Activated B cell treated with CpG ODN at 0.5 μM for 24 hours (primary cell): ENCODE data around the gene SNX10. TPM values are rescaled to one million over a fixed set of nuclear protein-coding genes. Genes with fewer than 3 reads are reported as not detected.

ENCODE experiments used
- ATAC-seq: fragments of 200-7000 bp; cut with Tn5 transposase; one replicate; pipeline ENCODE4 v1.10.0; 2021; ENCODE audit warnings: low read depth, mild to moderate bottlenecking, moderate library complexity
- CTCF ChIA-PET: fragments of 350-600 bp; sonication (Branson Sonifier 250); formaldehyde crosslinking; loops from one replicate; lab custom pipeline; 2021; ENCODE audit warnings: antibody characterized with exemption; lab: Charles Lee
- POLR2A ChIA-PET: fragments of 350-600 bp; sonication (Branson Sonifier 250); formaldehyde crosslinking; loops from one replicate; lab custom pipeline; 2021; ENCODE audit warnings: antibody characterized with exemption; lab: Charles Lee
- DNase-seq: peaks from one replicate; pipeline ENCODE4 v3.0.0; 2022
- H3K27ac Mint-ChIP-seq: one replicate; pipeline ENCODE4 v1.8.0; 2020; ENCODE audit warnings: mixed read lengths
- H3K27me3 Mint-ChIP-seq: one replicate; pipeline ENCODE4 v1.8.0; 2021; ENCODE audit warnings: mixed read lengths
- H3K36me3 Mint-ChIP-seq: one replicate; pipeline ENCODE4 v1.8.0; 2021; ENCODE audit warnings: low read depth, mixed read lengths
- H3K4me1 Mint-ChIP-seq: one replicate; pipeline ENCODE4 v1.8.0; 2021; ENCODE audit warnings: mixed read lengths
- H3K4me3 Mint-ChIP-seq: one replicate; pipeline ENCODE4 v1.8.0; 2020; ENCODE audit warnings: mild to moderate bottlenecking, mixed read lengths
- H3K9me3 Mint-ChIP-seq: one replicate; pipeline ENCODE4 v1.8.0; 2020; ENCODE audit warnings: mixed read lengths
- intact Hi-C: fragments of 100-400 bp; cut with micrococcal nuclease; formaldehyde crosslinking; loops from one replicate; pipeline ENCODE4 v1.15.1; 2024
- total RNA-seq: library from RNA; stranded (reverse); gene quantifications from 2 replicates; pipeline ENCODE4 v1.2.3, GENCODE V29; 2022
- TF ChIP-seq, protein P1 (sequence below): fragments of 200-600 bp; IDR thresholded peaks from one replicate; pipeline ENCODE4 v1.8.0; 2022; ENCODE audit warnings: antibody characterized with exemption, mild to moderate bottlenecking

SNX10 gene
- total RNA-seq, 1 donor from 2014 or later: 32.3 TPM

DNA sequence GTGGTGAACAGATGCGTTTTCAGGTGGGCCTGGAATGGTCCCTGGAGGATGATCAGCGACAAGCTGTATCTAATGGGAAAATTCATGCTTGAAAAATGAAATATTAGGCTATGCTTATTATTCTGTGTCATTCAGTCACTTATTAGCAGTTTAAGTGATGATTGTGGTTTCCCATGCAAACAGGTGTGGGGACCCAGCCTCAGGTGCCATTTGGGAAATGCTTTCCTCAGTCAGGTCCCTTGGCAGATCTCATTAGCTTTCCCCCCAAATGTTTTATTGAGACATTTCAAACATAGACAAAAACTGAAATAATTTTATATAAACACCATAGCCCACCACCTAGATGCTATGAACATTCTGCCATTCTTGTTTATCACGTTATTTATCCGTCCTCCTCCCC is 411 bp upstream of the SNX10 start:
- Mint-ChIP-seq H3K4me1 (peaks cover 49% of the 10 kb centered on the region), H3K36me3 (peaks cover 23% of the 10 kb centered on the region), H3K4me3 (peak overlapping the region; percentile 90), H3K27ac (peak overlapping the region; percentile 92), H3K9me3 (no peaks in the 10 kb centered on the region), H3K27me3 (no peaks in the 10 kb centered on the region)
- CTCF ChIA-PET: interaction anchor here (0.9 to 5.3 kb wide), 12 partner anchors 9 to 398 kb away, joined by 3 to 57 read pairs (median 4); partner anchors contain the start of gene CBX3
- ATAC-seq (no peak), DNase-seq (no peak)
- POLR2A ChIA-PET: interaction anchor here (0.7 to 10.3 kb wide), 9 partner anchors 40 to 208 kb away, joined by 3 to 91 read pairs (median 3); partner anchors contain the start of genes CBX3, HNRNPA2B1 and NFE2L3
- intact Hi-C loops: loop anchor here (1.0 to 5.0 kb wide), 11 partner anchors 13 to 871 kb away; partner anchors contain the start of genes HOXA1, NFE2L3 and SKAP2
- TF ChIP-seq, protein P1, sequence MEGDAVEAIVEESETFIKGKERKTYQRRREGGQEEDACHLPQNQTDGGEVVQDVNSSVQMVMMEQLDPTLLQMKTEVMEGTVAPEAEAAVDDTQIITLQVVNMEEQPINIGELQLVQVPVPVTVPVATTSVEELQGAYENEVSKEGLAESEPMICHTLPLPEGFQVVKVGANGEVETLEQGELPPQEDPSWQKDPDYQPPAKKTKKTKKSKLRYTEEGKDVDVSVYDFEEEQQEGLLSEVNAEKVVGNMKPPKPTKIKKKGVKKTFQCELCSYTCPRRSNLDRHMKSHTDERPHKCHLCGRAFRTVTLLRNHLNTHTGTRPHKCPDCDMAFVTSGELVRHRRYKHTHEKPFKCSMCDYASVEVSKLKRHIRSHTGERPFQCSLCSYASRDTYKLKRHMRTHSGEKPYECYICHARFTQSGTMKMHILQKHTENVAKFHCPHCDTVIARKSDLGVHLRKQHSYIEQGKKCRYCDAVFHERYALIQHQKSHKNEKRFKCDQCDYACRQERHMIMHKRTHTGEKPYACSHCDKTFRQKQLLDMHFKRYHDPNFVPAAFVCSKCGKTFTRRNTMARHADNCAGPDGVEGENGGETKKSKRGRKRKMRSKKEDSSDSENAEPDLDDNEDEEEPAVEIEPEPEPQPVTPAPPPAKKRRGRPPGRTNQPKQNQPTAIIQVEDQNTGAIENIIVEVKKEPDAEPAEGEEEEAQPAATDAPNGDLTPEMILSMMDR: no peak

DNA sequence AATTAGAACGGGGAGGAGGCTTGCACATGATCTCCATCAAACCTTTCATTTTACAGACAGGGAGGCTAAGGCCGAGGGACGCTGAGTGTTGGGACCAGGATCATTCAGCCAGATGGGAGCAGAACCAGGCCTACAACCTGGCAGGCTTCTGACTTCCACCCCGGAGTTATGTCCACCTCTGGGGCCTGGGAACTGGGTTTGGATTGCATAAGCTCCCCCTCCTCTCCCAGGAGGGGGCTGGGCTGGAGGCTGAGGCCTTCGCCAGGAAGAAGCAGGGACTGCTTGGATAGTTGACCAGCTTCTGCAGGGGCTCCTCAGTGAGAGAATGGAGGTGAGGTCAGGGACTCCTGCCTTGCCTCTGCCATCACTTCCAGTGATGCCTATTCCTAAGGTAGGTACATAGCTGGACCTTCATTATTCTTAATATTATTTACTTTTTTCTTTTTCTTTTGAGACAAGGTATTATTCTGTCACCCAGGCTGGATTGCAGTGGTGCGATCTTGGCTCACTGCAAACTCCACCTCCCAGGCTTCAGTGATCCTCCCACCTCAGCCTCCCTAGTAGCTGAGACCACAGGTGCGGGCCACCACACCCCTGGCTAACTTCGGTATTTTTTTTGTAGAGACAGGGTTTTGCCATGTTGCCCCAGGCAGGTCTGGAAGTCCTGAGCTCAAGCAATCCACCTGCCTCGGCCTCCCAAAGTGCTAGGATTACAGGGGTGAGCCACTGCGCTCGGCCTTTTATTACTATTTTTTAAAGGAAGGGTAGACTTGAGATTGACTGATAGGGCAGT is 1.3 kb downstream of the SNX10 start:
- no peaks in the 10 kb centered on the region for H3K9me3 Mint-ChIP-seq
- intact Hi-C loops: loop anchor here (1.0 to 5.0 kb wide), 7 partner anchors 21 to 869 kb away; partner anchors contain the start of genes HOXA1, NFE2L3 and SKAP2
- H3K36me3 Mint-ChIP-seq: peaks cover 27% of the 10 kb centered on the region
- TF ChIP-seq, protein P1: no peak
- ATAC-seq: no peak
- ChIA-PET POLR2A (interaction anchor here (0.6 to 10.3 kb wide), 10 partner anchors 11 to 571 kb away, joined by 3 to 91 read pairs (median 9); partner anchors contain the start of genes CBX3, HNRNPA2B1 and SKAP2), CTCF (interaction anchor here (0.9 to 5.3 kb wide), 6 partner anchors 38 to 214 kb away, joined by 3 to 57 read pairs (median 4); no protein-coding TSS in a partner anchor)
- DNase-seq: no peak
- no peaks in the 10 kb centered on the region for H3K27me3 Mint-ChIP-seq
- peaks cover 57% of the 10 kb centered on the region for H3K4me1 Mint-ChIP-seq
- H3K27ac Mint-ChIP-seq: peak overlapping the region; percentile 95
- H3K4me3 Mint-ChIP-seq: peak overlapping the region; percentile 92

DNA sequence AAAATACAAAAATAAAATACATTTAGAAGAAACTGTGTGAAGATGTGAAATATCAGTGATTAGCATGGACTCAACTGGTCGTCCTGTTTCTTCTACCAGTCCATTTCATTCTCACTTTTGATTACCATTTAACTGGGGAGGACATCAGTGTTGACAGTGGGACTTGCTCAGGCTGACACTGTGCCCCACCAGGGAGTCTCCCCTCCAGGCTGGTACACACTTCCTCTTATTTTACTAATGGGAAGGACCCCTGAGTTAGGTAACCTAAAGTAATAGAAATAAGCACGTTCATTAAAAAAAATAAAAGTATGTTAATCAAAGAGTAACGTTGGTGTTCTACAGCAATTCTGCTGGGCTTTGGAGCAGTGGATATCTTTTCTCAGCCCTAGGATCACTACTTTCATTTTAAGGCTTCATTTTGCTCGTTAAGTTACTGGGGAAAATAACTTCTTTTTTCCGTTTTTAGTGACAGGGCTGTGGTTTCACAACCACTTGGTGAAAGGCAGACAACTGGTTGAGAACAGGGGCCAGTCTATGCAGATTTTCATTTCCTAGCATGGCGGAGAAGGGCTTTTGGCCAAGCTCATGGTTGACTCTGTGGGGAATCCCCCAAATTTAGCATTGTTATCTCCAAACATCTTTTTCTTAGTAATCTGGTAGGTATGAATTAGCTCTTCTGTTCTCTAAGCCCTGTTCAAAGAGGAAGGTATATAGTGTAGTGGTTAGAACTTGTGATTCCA is 2.1 kb downstream of the SNX10 start:
- TF ChIP-seq, protein P1: no peak
- Mint-ChIP-seq H3K4me3 (peak overlapping the region; percentile 92), H3K27me3 (no peaks in the 10 kb centered on the region), H3K36me3 (peaks cover 31% of the 10 kb centered on the region), H3K27ac (peak overlapping the region; percentile 95), H3K9me3 (no peaks in the 10 kb centered on the region), H3K4me1 (peaks cover 64% of the 10 kb centered on the region)
- CTCF ChIA-PET: interaction anchor here (1.0 to 5.3 kb wide), 10 partner anchors 11 to 401 kb away, joined by 3 to 57 read pairs (median 4); partner anchors contain the start of gene NFE2L3
- POLR2A ChIA-PET: interaction anchor here (0.5 to 10.3 kb wide), 15 partner anchors 11 to 571 kb away, joined by 3 to 91 read pairs (median 5); partner anchors contain the start of genes CBX3, HNRNPA2B1 and SKAP2
- intact Hi-C loops: loop anchor here (1.0 to 5.0 kb wide), 9 partner anchors 12 to 869 kb away; partner anchors contain the start of genes HOXA1, NFE2L3 and SKAP2
- ATAC-seq (peak; percentile 67), DNase-seq (no peak)

DNA sequence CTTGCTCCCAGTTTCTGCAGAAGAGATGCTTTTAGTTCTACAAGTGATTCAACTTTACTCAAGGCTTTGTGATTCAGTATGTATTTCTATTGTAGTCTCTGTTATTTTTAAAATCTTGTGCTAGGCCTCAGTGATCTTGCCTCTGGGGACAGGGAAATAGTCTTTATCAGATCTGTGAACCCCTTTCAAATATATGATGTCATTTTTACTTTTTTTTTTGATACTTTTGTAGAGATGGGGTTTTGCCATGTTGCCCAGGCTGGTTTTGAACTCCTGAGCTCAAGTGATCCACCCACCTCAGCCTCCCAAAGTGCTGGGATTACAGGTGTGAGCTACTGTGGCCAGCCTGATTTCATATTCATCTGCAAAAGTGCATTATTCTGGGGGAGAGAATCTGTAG is 3.4 kb downstream of the SNX10 start:
- TF ChIP-seq, protein P1: no peak
- ATAC-seq: no peak
- Mint-ChIP-seq H3K27me3 (no peaks in the 10 kb centered on the region), H3K4me3 (peak overlapping the region; percentile 92), H3K4me1 (peaks cover 67% of the 10 kb centered on the region), H3K36me3 (peaks cover 38% of the 10 kb centered on the region), H3K9me3 (no peaks in the 10 kb centered on the region), H3K27ac (peak overlapping the region; percentile 95)
- intact Hi-C loops: no loop called here
- ChIA-PET CTCF (interaction anchor here (1.6 to 5.3 kb wide), 4 partner anchors 10 to 75 kb away, joined by 6 to 57 read pairs (median 8); no protein-coding TSS in a partner anchor), POLR2A (interaction anchor here (0.6 to 10.3 kb wide), 5 partner anchors 9 to 113 kb away, joined by 3 to 91 read pairs (median 12); partner anchors contain the start of genes CBX3 and HNRNPA2B1)
- no peak for DNase-seq
